Spinal cord (tissue), 10 donors: ENCODE measurements around the gene CCDC27. TPM values are rescaled to one million over a fixed set of nuclear protein-coding genes. Genes with fewer than 3 reads are reported as not detected.
"Not testable (repeated sequence)": the region's sequence is repeated elsewhere in the genome, so short reads cannot be mapped to it uniquely, and the experiment has no call there.

Experiments used
- DNase-seq, 6 donors: peaks; one replicate each; pipeline versions ENCODE4 v3.0.0 to v3.0.0-alpha.2; 2013 to 2015; ENCODE audit warnings: low spot score in 6 of 6, low read depth in 4 of 6
- H3K27ac ChIP-seq: one replicate; pipeline ENCODE4 v1.5.1; 2013; ENCODE audit warnings: low read depth, low read length, control low read depth
- H3K27me3 ChIP-seq: one replicate; pipeline ENCODE4 v1.6.1; 2013; ENCODE audit warnings: low read length; ENCODE audit not compliant: control insufficient read depth, insufficient read depth
- H3K36me3 ChIP-seq: one replicate; pipeline ENCODE4 v1.6.1; 2013; ENCODE audit warnings: low read length; ENCODE audit not compliant: control insufficient read depth, insufficient read depth
- H3K4me1 ChIP-seq: one replicate; pipeline ENCODE4 v1.6.1; 2013; ENCODE audit warnings: low read length; ENCODE audit not compliant: control insufficient read depth, insufficient read depth
- H3K4me3 ChIP-seq: one replicate; pipeline ENCODE4 v1.5.1; 2013; ENCODE audit warnings: low read depth, low read length, control low read depth
- H3K9me3 ChIP-seq: one replicate; pipeline ENCODE4 v1.6.1; 2013; ENCODE audit warnings: low read length; ENCODE audit not compliant: control insufficient read depth, insufficient read depth
- WGBS: methylation state at CpG from one replicate; pipeline ENCODE4 v1.1.5; 2013; ENCODE audit warnings: missing lambda C conversion rate; ENCODE audit not compliant: insufficient coverage; 5-methylcytosine and 5-hydroxymethylcytosine counted together
- polyA plus RNA-seq, 2 donors: library from polyadenylated mRNA; unstranded; fragments of 120-200 nt; gene quantifications; one replicate each; pipeline ENCODE4 v1.2.1, GENCODE V29; 2013; ENCODE audit not compliant: insufficient read length in 2 of 2
- total RNA-seq, 2 donors: library from RNA; depleted of rRNA in 1 of 2; stranded (reverse); fragments of 120-200 nt in 1 of 2; fragments of >200 nt in 1 of 2; gene quantifications; one replicate each; pipeline versions ENCODE4 v1.2.3 to v1.2.4, GENCODE V29; 2013 to 2014
- donor health status: healthy.

CCDC27 gene
- total and polyA plus RNA-seq, 4 donors: 0.11 to 0.26 TPM; not detected in 2

GRCh38 chr1:3717715-3718601, 34.3 kb upstream of the CCDC27 start:
- H3K9me3 ChIP-seq: no peaks in the 10 kb centered on the region
- no peak overlapping the region for H3K4me3 ChIP-seq
- WGBS: 25% methylated on average over 40 of the region's 40 CpGs
- peak in 1 of 6 donors; percentile 32 for DNase-seq
- H3K4me1 ChIP-seq: peaks cover 92% of the 10 kb centered on the region
- H3K36me3 ChIP-seq: peaks cover 3% of the 10 kb centered on the region
- H3K27ac ChIP-seq: no peak overlapping the region
- H3K27me3 ChIP-seq: no peaks in the 10 kb centered on the region

GRCh38 chr1:3718764-3719163, 33.5 kb upstream of the CCDC27 start:
- peaks cover 3% of the 10 kb centered on the region for H3K36me3 ChIP-seq
- H3K27me3 ChIP-seq: no peaks in the 10 kb centered on the region
- no peaks in the 10 kb centered on the region for H3K9me3 ChIP-seq
- H3K4me1 ChIP-seq: peaks cover 84% of the 10 kb centered on the region
- no peak for DNase-seq
- no peak overlapping the region for H3K4me3 ChIP-seq
- WGBS: 76% methylated on average over 11 of the region's 14 CpGs
- no peak overlapping the region for H3K27ac ChIP-seq

- no peak overlapping the region for H3K27ac ChIP-seq
- H3K9me3 ChIP-seq: no peaks in the 10 kb centered on the region
- peaks cover 52% of the 10 kb centered on the region for H3K4me1 ChIP-seq
- WGBS: 86% methylated on average over 20 of the region's 20 CpGs
- no peak for DNase-seq
- peaks cover 3% of the 10 kb centered on the region for H3K36me3 ChIP-seq
- H3K4me3 ChIP-seq: no peak overlapping the region
- H3K27me3 ChIP-seq: no peaks in the 10 kb centered on the region
These were observed 30.2 kb upstream of the CCDC27 start for GRCh38 chr1:3721955-3722465.

- 65% methylated on average over 3 of the region's 3 CpGs for WGBS
- Histone ChIP-seq H3K27ac (no peak overlapping the region), H3K27me3 (peaks cover 3% of the 10 kb centered on the region), H3K36me3 (no peaks in the 10 kb centered on the region), H3K9me3 (no peaks in the 10 kb centered on the region), H3K4me1 (peaks cover 43% of the 10 kb centered on the region), H3K4me3 (no peak overlapping the region)
- DNase-seq: no peak
These were observed 29.4 kb upstream of the CCDC27 start for GRCh38 chr1:3722846-3723245.

- not testable (repeated sequence) for H3K27ac ChIP-seq, H3K36me3 ChIP-seq, H3K27me3 ChIP-seq, H3K9me3 ChIP-seq, H3K4me3 ChIP-seq
- DNase-seq: peak in 4 of 6 donors; percentile 33 to 87 (median 66)
- peaks cover 26% of the 10 kb centered on the region for H3K4me1 ChIP-seq
- WGBS: 38% methylated on average over 17 of the region's 18 CpGs
These were observed 27.7 kb upstream of the CCDC27 start for GRCh38 chr1:3724416-3725030.

- no peak overlapping the region for H3K4me3 ChIP-seq
- no peak overlapping the region for H3K27ac ChIP-seq
- no peaks in the 10 kb centered on the region for H3K36me3 ChIP-seq
- H3K27me3 ChIP-seq: peaks cover 3% of the 10 kb centered on the region
- H3K9me3 ChIP-seq: no peaks in the 10 kb centered on the region
- H3K4me1 ChIP-seq: peaks cover 19% of the 10 kb centered on the region
- WGBS: 94% methylated on average over 2 of the region's 2 CpGs
- DNase-seq: no peak
These were observed 26.9 kb upstream of the CCDC27 start for GRCh38 chr1:3725366-3725765.

GRCh38 chr1:3727042-3727824, 25.0 kb upstream of the CCDC27 start:
- Histone ChIP-seq H3K27ac (no peak overlapping the region), H3K27me3 (peaks cover 7% of the 10 kb centered on the region)

GRCh38 chr1:3727825-3728776, 24.1 kb upstream of the CCDC27 start:
- Histone ChIP-seq H3K27ac (no peak overlapping the region), H3K4me1 (peaks cover 28% of the 10 kb centered on the region), H3K4me3 (no peak overlapping the region), H3K36me3 (peaks cover 4% of the 10 kb centered on the region), H3K27me3 (peaks cover 15% of the 10 kb centered on the region), H3K9me3 (no peaks in the 10 kb centered on the region)
- DNase-seq: no peak
- WGBS: 88% methylated on average over 30 of the region's 31 CpGs

More at GRCh38 chr1:3727042-3727824, 25.0 kb upstream of the CCDC27 start:
- H3K4me3 ChIP-seq: no peak overlapping the region
- peaks cover 19% of the 10 kb centered on the region for H3K4me1 ChIP-seq
- no peak for DNase-seq
- H3K36me3 ChIP-seq: no peaks in the 10 kb centered on the region
- 57% methylated on average over 35 of the region's 37 CpGs for WGBS
- H3K9me3 ChIP-seq: no peaks in the 10 kb centered on the region
